ENCODE measurements around the gene PCNX2. TPM values are rescaled to one million over a fixed set of nuclear protein-coding genes. Genes with fewer than 3 reads are reported as not detected.

Gene PCNX2
- total and polyA plus RNA-seq, 2 of the 13 experiments (the other 11 are each of a cell fraction or from before 2014, with no cell fraction given), result 0.11 to 0.42 TPM

DNA sequence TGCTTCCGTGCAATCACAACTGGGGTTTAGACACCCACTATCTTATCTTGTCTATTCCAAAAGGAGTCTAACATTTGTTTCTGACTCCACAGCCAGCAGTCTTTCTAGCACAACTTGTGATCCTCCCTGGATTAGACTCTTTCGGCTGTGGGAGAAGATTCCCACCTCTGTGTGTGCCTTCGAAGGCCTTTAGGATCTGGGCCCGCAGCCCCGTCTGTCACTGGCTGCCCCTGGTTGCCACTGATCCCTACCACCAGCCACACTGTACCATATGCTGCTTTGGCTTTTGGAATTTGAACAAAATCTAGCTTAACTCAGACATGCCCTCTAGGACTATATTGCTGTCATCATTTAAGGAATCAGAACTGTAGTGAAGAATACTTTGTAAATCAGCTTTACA is 327.1 kb downstream of the PCNX2 start:
- ChIA-PET CTCF (ENCODE audit: low intra/inter-chr PET ratio, low total read pairs) (no interaction called here), POLR2A (no interaction called here)
- in situ Hi-C loops (cut with HindIII; ENCODE audit: extremely low pct_ligation_motif_present, low pct_unique_long_range_greater_than_20kb) (loop anchor here (25.0 kb wide), 1 partner anchor 1106 kb away; no protein-coding TSS in a partner anchor), intact Hi-C loops (cut with micrococcal nuclease; ENCODE audit: unreplicated experiment) (no loop called here)
- no peak overlapping the region for H2AFZ ChIP-seq (ENCODE audit: low read length)
- no peak overlapping the region for H3K27ac ChIP-seq (ENCODE audit: extremely low read length, insufficient read depth, low read length)
- peaks cover 14 to 67% of the 10 kb centered on the region in 2 experiments for H3K36me3 ChIP-seq (replicated peaks in 1 of 2; ENCODE audit: control insufficient read depth in 1 of 2, insufficient read depth in 2 of 2, low read length in 2 of 2)
- peaks cover 9% of the 10 kb centered on the region; the same call in 1 of the 2 replicates for H3K9me3 ChIP-seq (ENCODE audit: low read length)
- no peaks in the 10 kb centered on the region for H3K4me1 ChIP-seq (ENCODE audit: insufficient read depth, low read length)
- no peaks in the 10 kb centered on the region for H4K20me1 ChIP-seq (ENCODE audit: insufficient read depth, low read length)
- FAIRE-seq, result no peak
- H3K27me3 ChIP-seq (ENCODE audit: control insufficient read depth in 1 of 2, insufficient read depth in 2 of 2, low read length in 2 of 2), result no peaks in the 10 kb centered on the region
- BruUV-seq (replicated peaks), result no TSS peak
- no peak overlapping the region for H3K4me3 ChIP-seq (replicated peaks in 1 of 3; ENCODE audit: insufficient read depth in 1 of 3, low read depth in 2 of 3, low read length in 3 of 3)
- no peak for TF ChIP-seq ZNF468 (CRISPR knock-in tag; IDR thresholded peaks at IDR 0.05)
- no peak for TF ChIP-seq ZNF496 (CRISPR knock-in tag; IDR thresholded peaks at IDR 0.05; ENCODE audit: insufficient replicate concordance)
- TF ChIP-seq ZNF24 (IDR thresholded peaks at IDR 0.05), result no peak
- TF ChIP-seq MEF2D (CRISPR knock-in tag; IDR thresholded peaks at IDR 0.05), result no peak
- TF ChIP-seq YEATS2 (CRISPR knock-in tag; IDR thresholded peaks at IDR 0.05; ENCODE audit: borderline replicate concordance), result no peak
- TF ChIP-seq ZNF382 (CRISPR knock-in tag; IDR thresholded peaks at IDR 0.05; ENCODE audit: borderline replicate concordance), result no peak
- TF ChIP-seq ZNF615 (CRISPR knock-in tag; IDR thresholded peaks at IDR 0.05; ENCODE audit: borderline replicate concordance), result no peak
- TF ChIP-seq ZNF674 (CRISPR knock-in tag; IDR thresholded peaks at IDR 0.05; ENCODE audit: low read depth), result no peak
- TF ChIP-seq MBD4 (IDR thresholded peaks at IDR 0.05; ENCODE audit: borderline replicate concordance, low read length), result no peak
- TF ChIP-seq ZNF335 (CRISPR knock-in tag; IDR thresholded peaks at IDR 0.05), result no peak
- TF ChIP-seq RAD21 (CRISPR knock-in tag; IDR thresholded peaks at IDR 0.05), result no peak
- no peak overlapping the region for H3K4me2 ChIP-seq (ENCODE audit: low read depth, low read length)
- no peaks in the 10 kb centered on the region for H3K79me2 ChIP-seq (ENCODE audit: insufficient read depth, low read length)
- WGBS (ENCODE audit: low lambda C conversion rate), result 98% methylated on average over 4 of the region's 5 CpGs
- DNase-seq (ENCODE audit: low spot score), result no peak
- H3K9ac ChIP-seq (ENCODE audit: insufficient read depth, low read depth, low read length), result no peak overlapping the region
- no peak for ATAC-seq

DNA sequence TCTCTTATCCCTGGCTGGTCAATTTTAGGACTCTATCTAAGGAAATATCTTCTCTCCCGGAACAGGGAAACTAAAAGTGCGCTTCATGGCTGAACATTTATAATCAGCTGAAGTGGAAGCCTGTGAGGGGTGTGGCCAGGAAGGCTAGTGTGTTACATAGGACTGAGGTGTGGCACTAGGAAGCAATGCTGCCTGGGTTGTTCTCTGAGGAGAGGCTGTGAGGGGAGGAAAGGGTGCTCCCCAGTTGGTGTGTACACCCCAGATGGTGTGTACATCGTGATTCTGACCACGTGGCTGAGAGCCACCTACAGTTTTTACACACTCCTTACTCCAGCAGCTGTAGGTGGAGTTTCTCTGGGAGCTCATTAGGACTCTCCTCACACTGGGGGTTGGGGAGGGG is 328.9 kb downstream of the PCNX2 start:
- FAIRE-seq, result no peak
- 99% methylated on average over 4 of the region's 4 CpGs for WGBS (ENCODE audit: low lambda C conversion rate)
- in situ Hi-C loops (cut with HindIII; ENCODE audit: extremely low pct_ligation_motif_present, low pct_unique_long_range_greater_than_20kb), result loop anchor here (25.0 kb wide), 1 partner anchor 1104 kb away; no protein-coding TSS in a partner anchor
- TF ChIP-seq, protein P1, sequence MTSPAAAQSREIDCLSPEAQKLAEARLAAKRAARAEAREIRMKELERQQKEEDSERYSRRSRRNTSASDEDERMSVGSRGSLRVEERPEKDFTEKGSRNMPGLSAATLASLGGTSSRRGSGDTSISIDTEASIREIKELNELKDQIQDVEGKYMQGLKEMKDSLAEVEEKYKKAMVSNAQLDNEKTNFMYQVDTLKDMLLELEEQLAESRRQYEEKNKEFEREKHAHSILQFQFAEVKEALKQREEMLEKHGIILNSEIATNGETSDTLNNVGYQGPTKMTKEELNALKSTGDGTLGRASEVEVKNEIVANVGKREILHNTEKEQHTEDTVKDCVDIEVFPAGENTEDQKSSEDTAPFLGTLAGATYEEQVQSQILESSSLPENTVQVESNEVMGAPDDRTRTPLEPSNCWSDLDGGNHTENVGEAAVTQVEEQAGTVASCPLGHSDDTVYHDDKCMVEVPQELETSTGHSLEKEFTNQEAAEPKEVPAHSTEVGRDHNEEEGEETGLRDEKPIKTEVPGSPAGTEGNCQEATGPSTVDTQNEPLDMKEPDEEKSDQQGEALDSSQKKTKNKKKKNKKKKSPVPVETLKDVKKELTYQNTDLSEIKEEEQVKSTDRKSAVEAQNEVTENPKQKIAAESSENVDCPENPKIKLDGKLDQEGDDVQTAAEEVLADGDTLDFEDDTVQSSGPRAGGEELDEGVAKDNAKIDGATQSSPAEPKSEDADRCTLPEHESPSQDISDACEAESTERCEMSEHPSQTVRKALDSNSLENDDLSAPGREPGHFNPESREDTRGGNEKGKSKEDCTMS (CRISPR knock-in tag; conservative IDR thresholded peaks at IDR 0.05), result no peak
- TF ChIP-seq MTF2 (CRISPR knock-in tag; IDR thresholded peaks at IDR 0.05; ENCODE audit: borderline replicate concordance), result no peak
- no peak for TF ChIP-seq ARHGAP35 (CRISPR knock-in tag; IDR thresholded peaks at IDR 0.05; ENCODE audit: borderline replicate concordance)
- no peak for TF ChIP-seq KDM6A (CRISPR knock-in tag; IDR thresholded peaks at IDR 0.05; ENCODE audit: low read depth)
- no peak for TF ChIP-seq ZNF83 (CRISPR knock-in tag; IDR thresholded peaks at IDR 0.05; ENCODE audit: borderline replicate concordance)
- no peak for TF ChIP-seq REL (CRISPR knock-in tag; conservative IDR thresholded peaks at IDR 0.05)
- no peak for TF ChIP-seq HNRNPH1 (optimal IDR thresholded peaks at IDR 0.05; ENCODE audit: low read depth, low read length)
- no peak for TF ChIP-seq ZNF496 (CRISPR knock-in tag; IDR thresholded peaks at IDR 0.05; ENCODE audit: insufficient replicate concordance)
- no peak for TF ChIP-seq ZFY (CRISPR knock-in tag; IDR thresholded peaks at IDR 0.05)

More for the DNA sequence above, 328.9 kb downstream of the PCNX2 start:
- no peak overlapping the region for H2AFZ ChIP-seq (ENCODE audit: low read length)
- H3K36me3 ChIP-seq (replicated peaks in 1 of 2; ENCODE audit: control insufficient read depth in 1 of 2, insufficient read depth in 2 of 2, low read length in 2 of 2), result peaks cover 10 to 60% of the 10 kb centered on the region in 2 experiments
- DNase-seq (ENCODE audit: low spot score) (no peak), ATAC-seq (no peak)
- ChIA-PET CTCF (ENCODE audit: low intra/inter-chr PET ratio, low total read pairs) (no interaction called here), POLR2A (no interaction called here)
- H4K20me1 ChIP-seq (ENCODE audit: insufficient read depth, low read length), result no peaks in the 10 kb centered on the region
- H3K9me3 ChIP-seq (ENCODE audit: low read length), result no peaks in the 10 kb centered on the region
- no TSS peak for BruUV-seq (replicated peaks)
- no peaks in the 10 kb centered on the region for H3K4me1 ChIP-seq (ENCODE audit: insufficient read depth, low read length)
- no peak overlapping the region for H3K9ac ChIP-seq (ENCODE audit: insufficient read depth, low read depth, low read length)
- H3K27me3 ChIP-seq (ENCODE audit: control insufficient read depth in 1 of 2, insufficient read depth in 2 of 2, low read length in 2 of 2), result no peaks in the 10 kb centered on the region
- intact Hi-C loops (cut with micrococcal nuclease; ENCODE audit: unreplicated experiment), result no loop called here
- no peaks in the 10 kb centered on the region for H3K79me2 ChIP-seq (ENCODE audit: insufficient read depth, low read length)
- no peak overlapping the region for H3K4me3 ChIP-seq (replicated peaks in 1 of 3; ENCODE audit: insufficient read depth in 1 of 3, low read depth in 2 of 3, low read length in 3 of 3)
- H3K27ac ChIP-seq (ENCODE audit: extremely low read length, insufficient read depth, low read length), result no peak overlapping the region
- no peak overlapping the region for H3K4me2 ChIP-seq (ENCODE audit: low read depth, low read length)
